CD4-positive, alpha-beta T cell treated with Interleukin-4 for 1 hour (primary cell): ENCODE data around the gene FRMD6.
"Not testable (repeated sequence)": the region's sequence is repeated elsewhere in the genome, so short reads cannot be mapped to it uniquely, and the experiment has no call there.

ENCODE experiments used
- DNase-seq, 2 donors: peaks; one replicate each; pipeline ENCODE4 v3.0.0-alpha.2; 2020 to 2022

The FRMD6 gene

GRCh38 chr14:51633298-51633697 is 18.4 kb upstream of the FRMD6 start:
- DNase-seq: not testable (repeated sequence)

- DNase-seq: no peak
Observed at GRCh38 chr14:51636109-51636508, 15.6 kb upstream of the FRMD6 start.

- DNase-seq: no peak
Observed at GRCh38 chr14:51638071-51638944, 13.4 kb upstream of the FRMD6 start.

GRCh38 chr14:51639668-51640316 is 11.9 kb upstream of the FRMD6 start:
- DNase-seq: no peak

GRCh38 chr14:51643140-51643539 is 8.6 kb upstream of the FRMD6 start:
- DNase-seq: no peak

GRCh38 chr14:51644217-51644933 is 7.3 kb upstream of the FRMD6 start:
- DNase-seq: no peak

- DNase-seq: no peak
Observed at GRCh38 chr14:51648296-51648695, 3.4 kb upstream of the FRMD6 start.

- no peak for DNase-seq
Observed at GRCh38 chr14:51650716-51651387, 858 bp upstream of the FRMD6 start.

GRCh38 chr14:51652168-51653078 is 713 bp downstream of the FRMD6 start:
- peak in 1 of 2 donors; percentile 13 for DNase-seq

- no peak for DNase-seq
Observed at GRCh38 chr14:51653079-51653774, 1.5 kb downstream of the FRMD6 start.

GRCh38 chr14:51653775-51654532 is 2.2 kb downstream of the FRMD6 start:
- no peak for DNase-seq

- DNase-seq: no peak
Observed at GRCh38 chr14:51654533-51654845, 2.8 kb downstream of the FRMD6 start.

GRCh38 chr14:51657762-51658161 is 6.1 kb downstream of the FRMD6 start:
- DNase-seq: no peak

GRCh38 chr14:51658441-51659173 is 6.9 kb downstream of the FRMD6 start:
- no peak for DNase-seq

GRCh38 chr14:51660741-51661140 is 9.0 kb downstream of the FRMD6 start:
- DNase-seq: no peak

- no peak for DNase-seq
Observed at GRCh38 chr14:51661504-51661903, 9.8 kb downstream of the FRMD6 start.

- no peak for DNase-seq
Observed at GRCh38 chr14:51663783-51664326, 12.1 kb downstream of the FRMD6 start.

- DNase-seq: no peak
Observed at GRCh38 chr14:51666070-51666469, 14.4 kb downstream of the FRMD6 start.

- DNase-seq: no peak
Observed at GRCh38 chr14:51666826-51667225, 15.1 kb downstream of the FRMD6 start.

GRCh38 chr14:51668870-51669269 is 17.2 kb downstream of the FRMD6 start:
- no peak for DNase-seq
